ENCODE measurements around the gene TOP2B. TPM values are rescaled to one million over a fixed set of nuclear protein-coding genes. Genes with fewer than 3 reads are reported as not detected.

TOP2B gene
- total RNA-seq, 1 experiment from 2014 or later: 181 TPM

DNA sequence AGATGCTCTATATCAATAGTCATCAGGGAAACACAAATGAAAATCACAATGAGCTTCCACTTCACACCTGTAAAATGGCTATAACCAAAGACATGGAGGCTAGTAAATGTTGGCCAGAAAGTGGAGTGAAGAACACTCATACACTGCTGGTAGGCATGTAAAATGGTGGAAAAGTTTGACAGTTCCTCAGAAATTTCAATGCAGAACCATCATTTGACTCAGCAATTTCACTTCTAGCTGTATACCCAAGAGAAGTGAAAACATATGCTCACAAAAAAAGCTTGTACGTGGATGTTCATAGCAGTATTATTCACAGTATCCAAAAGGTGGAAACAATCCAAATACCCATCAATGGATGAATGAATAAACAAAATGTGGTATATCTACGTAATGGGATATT lies 19.2 kb upstream of the TOP2B start:
- no CpG with 5 or more reads among the region's 2 CpGs for WGBS (ENCODE audit: extremely low coverage, insufficient read length, low lambda C conversion rate)
- H3K36me3 Mint-ChIP-seq (ENCODE audit: insufficient read depth in 1 of 3, low read depth in 3 of 3): no peaks in the 10 kb centered on the region

More for the DNA sequence above, 19.2 kb upstream of the TOP2B start:
- Histone ChIP-seq H2AK5ac (ENCODE audit: insufficient read length, low read length) (no peak overlapping the region), H4K91ac (ENCODE audit: insufficient read length, low read depth, low read length) (no peak overlapping the region), H2BK120ac (ENCODE audit: low read depth, low read length, poor library complexity, severe bottlenecking) (no peak overlapping the region), H4K5ac (ENCODE audit: insufficient read length, low read depth, low read length) (no peak overlapping the region), H3K4ac (ENCODE audit: low read depth, low read length) (no peak overlapping the region), H3K56ac (ENCODE audit: insufficient read length, low read depth, low read length) (no peak overlapping the region), H3K23me2 (ENCODE audit: insufficient read length, low read depth, low read length, poor library complexity, severe bottlenecking) (no peaks in the 10 kb centered on the region), H2BK5ac (ENCODE audit: insufficient read length, low read length) (no peak overlapping the region), H3K14ac (ENCODE audit: insufficient read depth, low read length) (no peak overlapping the region), H3K23ac (ENCODE audit: insufficient read length, low read depth, low read length) (no peak overlapping the region), H2AFZ (ENCODE audit: low read length) (no peak overlapping the region), H3K9ac (ENCODE audit: extremely low read depth, insufficient read length, low read length) (no peak overlapping the region), H3K18ac (ENCODE audit: insufficient read length, low read depth, low read length) (no peak overlapping the region), H2BK20ac (ENCODE audit: low read depth, low read length, poor library complexity, severe bottlenecking) (no peak overlapping the region), H3K27ac (ENCODE audit: insufficient read length, low read depth, low read length) (no peak overlapping the region), H3K79me1 (ENCODE audit: insufficient read depth, low read depth, low read length, poor library complexity, severe bottlenecking) (no peaks in the 10 kb centered on the region), H3K4me1 (ENCODE audit: insufficient read depth, low read length) (no peaks in the 10 kb centered on the region), H2BK15ac (ENCODE audit: low read depth, low read length) (no peak overlapping the region), H2BK12ac (ENCODE audit: insufficient read length, low read depth, low read length) (no peak overlapping the region), H4K8ac (replicated peaks; ENCODE audit: insufficient read length, low read depth, low read length) (no peak overlapping the region), H4K20me1 (ENCODE audit: control insufficient read depth, insufficient read depth, insufficient read length) (no peaks in the 10 kb centered on the region), H3K4me2 (ENCODE audit: insufficient read depth, insufficient read length, low read length) (no peak overlapping the region), H3K79me2 (ENCODE audit: insufficient read depth, low read length) (no peaks in the 10 kb centered on the region), H3T11ph (ENCODE audit: low read length) (no peak overlapping the region), H3K9me3 (ENCODE audit: control insufficient read depth, low read depth, low read length) (no peaks in the 10 kb centered on the region), H3K27me3 (ENCODE audit: insufficient read depth, low read length) (no peaks in the 10 kb centered on the region)
- no peak for DNase-seq
- Mint-ChIP-seq H3K9me3 (peaks cover 0 to 2% of the 10 kb centered on the region in 2 experiments; a peak in 1 of 5 replicates), H3K4me3 (no peak overlapping the region), H3K27me3 (ENCODE audit: low read depth) (no peaks in the 10 kb centered on the region), H3K27ac (no peak overlapping the region), H3K4me1 (no peaks in the 10 kb centered on the region)
- TF ChIP-seq CTCF (conservative IDR thresholded peaks at IDR 0.05): no peak
